Measurements from ENCODE around the gene MOB3B.
"Not testable (repeated sequence)": the region's sequence is repeated elsewhere in the genome, so short reads cannot be mapped to it uniquely, and the experiment has no call there.

The MOB3B gene

DNA sequence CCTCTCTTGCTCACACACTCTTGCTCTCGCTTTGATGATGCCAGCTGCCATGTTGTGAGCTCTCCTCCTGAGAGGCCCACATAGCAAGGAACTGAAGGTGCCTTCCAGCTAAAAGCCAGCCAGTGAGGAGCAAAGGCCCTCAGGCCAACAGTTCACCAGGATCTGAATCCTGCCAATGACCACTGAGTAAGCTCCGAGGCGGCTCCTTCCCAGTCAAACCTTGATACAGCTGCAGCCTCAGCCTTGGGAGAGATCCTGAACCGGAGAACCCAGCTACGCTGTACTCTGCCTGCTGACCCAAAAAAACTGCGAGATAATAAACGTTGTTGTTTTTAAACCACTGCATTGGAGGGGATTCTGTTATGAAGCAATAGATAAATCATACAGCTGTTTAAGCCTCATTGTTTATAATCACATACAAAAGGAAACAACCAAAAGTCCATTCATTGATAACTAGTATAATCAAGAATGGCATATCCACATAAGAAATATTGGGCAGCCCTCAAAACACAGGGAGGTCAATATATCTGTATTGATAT lies 54.5 kb downstream of the MOB3B start:
- DNase-seq (ENCODE audit: low read depth in 2 of 2) = no peak

DNA sequence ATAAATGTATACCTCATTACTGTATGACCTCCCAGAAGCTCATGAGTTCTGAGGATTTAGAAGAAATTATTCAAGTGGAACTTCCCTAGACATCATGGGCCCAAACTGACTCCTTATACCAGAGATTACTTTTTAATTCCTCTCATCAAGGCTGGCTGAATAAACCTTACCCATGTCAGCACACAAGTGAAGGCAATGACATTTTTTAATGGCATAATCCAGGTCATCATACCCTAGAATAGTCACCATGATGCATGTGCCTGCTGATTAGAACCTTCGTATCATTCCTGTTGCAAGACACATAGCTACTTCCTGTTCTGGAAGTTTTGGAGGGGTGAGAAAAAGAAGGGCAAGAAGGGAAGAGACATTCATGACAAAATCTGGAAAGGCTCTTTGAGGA lies 55.3 kb downstream of the MOB3B start:
- DNase-seq (ENCODE audit: low read depth in 2 of 2) = no peak

DNA sequence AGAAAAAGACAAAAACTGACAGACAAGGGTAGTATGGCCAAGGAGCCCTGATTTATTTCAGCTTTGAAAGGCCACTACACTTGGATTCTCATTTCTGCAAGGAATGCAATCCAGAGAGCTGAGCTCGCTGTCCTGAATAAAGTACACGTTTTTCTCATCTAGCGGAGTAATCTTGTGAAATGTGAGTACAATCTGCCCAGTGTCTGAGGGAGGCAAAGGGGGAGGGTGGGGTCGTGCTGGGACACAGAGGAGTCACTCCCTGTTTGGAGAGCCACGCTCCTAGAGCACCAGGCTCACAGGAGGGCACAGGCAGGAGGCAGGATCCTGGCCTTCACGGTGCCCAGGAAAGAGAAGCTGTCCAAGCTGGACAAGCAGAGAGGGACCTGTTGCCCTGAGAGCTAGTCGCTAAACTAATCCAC lies 56.5 kb downstream of the MOB3B start:
- DNase-seq (ENCODE audit: low read depth in 2 of 2) = no peak

DNA sequence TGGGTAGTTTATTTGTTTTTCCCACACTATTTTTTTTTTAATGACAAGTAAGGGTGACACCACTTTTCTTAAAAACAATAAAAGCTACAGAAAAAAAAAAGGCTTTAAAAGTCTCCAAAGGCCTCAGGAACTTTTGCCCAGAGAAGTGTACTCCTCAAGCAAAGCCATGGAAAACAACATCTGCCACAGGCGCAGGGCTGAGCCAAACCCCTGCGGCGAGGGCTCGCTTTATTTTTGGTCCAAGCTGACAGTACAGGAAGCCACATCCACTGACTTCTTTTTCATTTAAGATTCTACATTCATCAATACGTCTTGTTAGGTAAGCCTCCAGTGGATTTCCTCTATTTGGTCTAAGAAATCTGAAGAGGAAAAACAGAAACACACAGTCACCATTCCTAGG lies 57.4 kb downstream of the MOB3B start:
- no peak for DNase-seq (ENCODE audit: low read depth in 2 of 2)

DNA sequence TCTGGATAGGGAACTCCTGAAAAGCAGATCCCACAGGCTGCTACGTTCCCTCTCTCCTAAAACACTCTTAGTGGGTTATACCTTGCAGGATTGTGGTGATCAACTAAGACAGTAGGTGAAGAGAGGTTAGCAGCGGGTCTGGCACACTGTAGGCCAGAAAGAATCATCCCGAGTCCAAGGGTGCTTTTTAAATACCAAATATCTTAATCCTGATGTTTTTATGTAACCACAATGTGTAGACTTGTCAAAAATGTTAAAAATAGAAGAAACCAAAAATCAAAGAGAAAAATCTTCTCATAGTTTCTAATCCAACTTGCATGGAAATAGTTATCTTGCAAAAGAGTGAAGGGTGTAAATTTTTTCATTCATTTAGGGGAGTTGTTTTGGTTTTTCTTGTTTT lies 57.8 kb downstream of the MOB3B start:
- no peak for DNase-seq (ENCODE audit: low read depth in 2 of 2)

DNA sequence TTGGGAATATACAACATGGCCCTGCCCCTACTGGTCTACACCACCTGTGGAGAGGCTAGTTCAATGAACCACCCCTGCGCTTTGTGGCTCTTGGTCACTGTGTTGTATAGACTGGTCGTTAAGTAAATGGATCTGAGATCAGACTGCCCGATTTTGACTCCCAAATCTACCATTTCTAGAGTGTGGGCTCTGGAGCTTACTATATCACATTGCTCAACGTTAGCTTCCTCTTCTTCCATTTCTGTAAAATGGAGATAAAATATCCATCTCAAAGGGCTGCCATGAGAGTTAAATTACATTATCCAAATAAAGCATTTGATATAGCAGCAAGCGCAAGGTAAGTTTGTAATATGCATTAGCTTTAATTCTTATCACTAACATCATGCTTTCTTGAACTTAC lies 58.2 kb downstream of the MOB3B start:
- DNase-seq (ENCODE audit: low read depth in 2 of 2) = no peak

DNA sequence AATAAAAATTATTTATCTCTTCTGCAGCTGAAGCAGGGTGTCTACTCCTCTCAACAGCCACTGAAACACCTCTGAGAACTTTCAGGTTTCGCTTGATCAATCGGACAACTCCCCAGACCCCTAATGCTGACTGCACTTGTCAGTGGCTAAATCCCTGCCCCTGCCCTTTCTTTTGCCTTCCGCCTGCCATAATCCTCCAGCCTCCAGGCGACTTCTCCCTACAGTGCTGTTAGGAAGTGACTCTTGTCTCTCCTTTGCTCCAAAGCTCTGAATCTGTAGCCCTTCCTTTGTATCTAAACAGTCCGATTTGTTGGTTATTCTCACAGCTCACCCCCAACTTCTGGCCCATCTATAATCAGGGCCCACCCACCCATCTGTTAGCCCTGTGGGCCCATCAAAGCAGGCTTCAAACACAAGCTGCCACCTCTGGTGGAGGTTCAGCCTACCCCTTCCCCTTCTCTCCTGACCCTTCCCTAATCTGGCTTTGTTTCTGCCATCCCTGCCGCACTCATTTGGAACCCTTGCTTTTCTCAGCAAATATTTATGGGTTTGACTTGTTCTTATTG lies 59.2 kb downstream of the MOB3B start:
- no peak for DNase-seq (ENCODE audit: low read depth in 2 of 2)

DNA sequence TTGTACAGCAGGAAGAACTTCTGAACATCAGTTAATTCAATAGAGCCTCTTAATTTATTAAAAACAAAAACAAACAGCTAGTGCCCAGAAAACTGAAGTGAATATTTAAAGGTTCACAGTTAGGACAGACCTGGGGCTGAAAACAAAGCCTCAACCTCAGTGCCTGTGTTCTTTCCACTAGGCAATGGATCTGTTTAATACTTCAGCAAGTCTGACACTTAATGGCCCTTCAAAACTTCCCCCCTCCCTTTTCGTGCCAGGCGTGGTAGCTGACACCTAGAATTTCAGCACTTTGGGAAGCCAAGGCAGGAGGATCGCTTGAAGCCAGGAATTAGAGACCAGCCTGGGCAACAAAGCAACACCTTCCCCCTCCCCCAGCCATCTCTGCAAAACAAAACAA lies 60.1 kb downstream of the MOB3B start:
- DNase-seq (ENCODE audit: low read depth in 2 of 2) = no peak

DNA sequence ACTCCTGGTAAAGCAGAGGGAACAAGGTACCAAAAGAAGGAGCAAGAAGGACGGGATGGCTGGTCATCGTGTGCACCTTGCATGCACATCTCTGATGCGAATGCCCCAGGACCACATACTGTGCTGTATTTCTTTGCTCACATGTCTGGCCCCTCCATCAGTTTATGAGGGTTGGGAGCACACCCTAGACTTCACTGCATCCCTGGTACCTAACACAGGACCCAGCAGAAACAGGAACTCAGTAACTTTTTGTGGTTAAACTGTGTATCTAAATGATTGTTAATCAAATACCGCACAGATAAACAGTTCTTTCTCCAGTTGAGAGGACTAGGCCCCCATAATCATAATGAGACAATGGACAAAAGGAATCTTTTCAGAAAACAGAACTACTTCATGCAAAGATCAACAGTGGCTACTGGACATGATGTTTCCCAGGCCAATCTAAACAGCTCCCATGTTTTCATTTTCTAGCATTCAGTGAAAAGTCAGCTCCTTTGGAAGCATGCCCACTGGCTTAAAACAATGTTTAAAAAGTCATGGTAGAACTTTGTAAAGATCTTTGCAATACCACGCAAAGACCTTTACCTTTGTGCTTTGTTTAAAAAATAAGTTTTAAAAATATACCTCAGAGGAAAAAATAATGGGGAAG lies 61.0 kb downstream of the MOB3B start:
- no peak for DNase-seq (ENCODE audit: low read depth in 2 of 2)

DNA sequence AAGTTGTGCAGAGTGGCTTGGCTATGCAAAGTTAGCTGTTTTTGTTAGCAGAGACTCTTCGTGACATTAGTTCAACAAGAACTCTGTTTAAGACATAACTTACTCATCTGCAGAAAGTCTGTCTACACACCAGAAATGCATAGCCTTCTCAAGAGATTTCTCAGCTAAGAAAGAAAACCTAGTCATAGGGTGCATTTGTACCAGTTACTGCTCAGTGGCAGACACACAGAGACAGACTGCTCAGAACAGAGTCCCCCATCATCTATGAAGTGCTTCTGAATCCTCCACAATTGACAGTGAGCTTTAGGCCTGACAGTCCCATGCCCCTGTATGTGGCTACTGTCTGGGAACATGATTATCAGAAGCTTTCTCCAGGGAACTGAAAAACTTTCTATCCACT lies 61.6 kb downstream of the MOB3B start:
- DNase-seq (ENCODE audit: low read depth in 2 of 2) = no peak

DNA sequence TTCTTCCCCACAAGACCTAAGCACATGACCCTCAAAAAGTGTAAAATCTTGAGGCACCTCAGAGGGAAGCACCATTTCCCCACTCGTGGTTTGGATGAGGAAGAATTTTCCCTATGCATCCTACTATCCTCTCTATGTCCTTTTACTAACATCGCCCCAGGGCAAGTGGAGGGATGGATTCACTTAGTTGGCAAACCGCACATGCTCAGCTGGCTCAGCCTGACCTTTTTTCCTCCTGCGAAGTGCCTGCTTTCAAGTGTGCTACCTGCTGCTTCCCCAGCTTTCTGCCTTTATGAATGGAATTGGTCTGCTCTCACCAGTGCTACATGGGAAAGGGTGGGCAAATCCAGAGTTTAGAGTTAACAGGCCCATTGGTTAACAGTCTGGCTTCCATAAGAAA lies 62.1 kb downstream of the MOB3B start:
- DNase-seq (ENCODE audit: low read depth in 2 of 2) = no peak

DNA sequence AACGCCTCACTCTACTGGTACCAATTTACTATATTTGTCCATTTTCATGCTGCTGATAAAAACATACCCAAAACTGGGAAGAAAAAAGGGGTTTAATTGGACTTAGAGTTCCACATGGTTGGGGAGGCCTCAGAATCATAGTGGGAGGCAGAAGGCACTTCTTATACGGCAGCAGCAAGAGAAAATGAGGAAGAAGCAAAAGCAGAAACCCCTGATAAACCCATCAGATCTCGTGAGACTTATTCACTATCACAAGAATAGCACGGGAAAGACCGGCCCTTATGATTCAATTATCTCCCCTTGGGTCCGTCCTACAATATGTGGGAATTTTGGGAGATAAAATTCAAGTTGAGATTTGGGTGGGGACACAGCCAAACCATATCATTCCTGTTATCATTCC lies 63.1 kb downstream of the MOB3B start:
- DNase-seq (ENCODE audit: low read depth in 2 of 2) = not testable (repeated sequence)

DNA sequence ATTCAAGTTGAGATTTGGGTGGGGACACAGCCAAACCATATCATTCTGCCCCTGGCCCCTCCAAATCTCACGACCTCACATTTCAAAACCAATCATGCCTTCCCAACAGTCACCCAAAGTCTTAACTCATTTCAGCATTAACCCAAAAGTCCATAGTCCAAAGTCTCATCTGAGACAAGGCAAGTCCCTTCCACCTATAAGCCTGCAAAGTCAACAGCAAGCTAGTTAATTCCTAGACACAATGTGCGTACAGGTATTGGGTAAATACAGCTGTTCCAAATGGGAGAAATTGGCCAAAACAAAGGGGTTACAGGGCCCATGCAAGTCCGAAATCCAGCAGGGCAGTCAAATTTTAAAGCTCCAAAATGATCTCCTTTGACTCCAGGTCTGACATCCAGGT lies 64.7 kb downstream of the MOB3B start:
- DNase-seq (ENCODE audit: low read depth in 2 of 2) = not testable (repeated sequence)

DNA sequence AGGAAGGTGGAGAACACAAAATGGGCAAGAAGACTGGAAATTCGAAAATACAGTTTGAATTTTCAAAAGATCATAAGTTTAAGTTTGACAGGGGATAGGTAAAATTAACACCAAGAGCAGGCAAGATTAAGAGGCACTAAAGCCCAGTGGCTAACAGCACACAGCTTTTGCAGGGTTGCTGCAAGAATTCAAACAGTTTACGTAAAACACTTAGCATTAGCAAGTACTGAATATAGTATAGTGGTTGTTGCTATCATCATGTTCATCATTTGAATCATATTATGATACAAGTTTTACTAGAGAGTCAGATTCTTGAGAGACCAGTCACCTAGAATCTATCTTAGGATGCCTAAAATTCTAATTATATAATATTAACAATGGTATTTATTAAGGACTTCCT lies 66.8 kb downstream of the MOB3B start:
- DNase-seq (ENCODE audit: low read depth in 2 of 2) = no peak

DNA sequence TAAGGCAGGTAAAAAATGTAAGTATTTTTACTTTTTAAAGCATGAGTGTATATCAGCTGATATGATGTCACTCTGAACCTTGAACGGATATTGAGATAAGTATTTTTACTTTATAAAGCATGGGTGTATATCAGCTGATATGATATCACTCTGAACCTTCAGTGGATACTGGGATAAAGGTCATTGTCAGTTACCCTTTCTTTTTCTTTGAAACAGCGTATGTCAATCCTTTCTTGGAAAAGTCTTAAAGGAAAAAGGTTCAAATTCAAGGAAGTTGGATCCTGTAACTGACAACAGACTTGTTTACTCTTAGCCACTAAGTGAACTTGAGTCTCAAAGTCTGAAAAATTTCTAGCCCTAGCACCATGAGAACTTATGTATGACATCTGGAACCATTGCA lies 67.2 kb downstream of the MOB3B start:
- DNase-seq (ENCODE audit: low read depth in 2 of 2) = no peak

DNA sequence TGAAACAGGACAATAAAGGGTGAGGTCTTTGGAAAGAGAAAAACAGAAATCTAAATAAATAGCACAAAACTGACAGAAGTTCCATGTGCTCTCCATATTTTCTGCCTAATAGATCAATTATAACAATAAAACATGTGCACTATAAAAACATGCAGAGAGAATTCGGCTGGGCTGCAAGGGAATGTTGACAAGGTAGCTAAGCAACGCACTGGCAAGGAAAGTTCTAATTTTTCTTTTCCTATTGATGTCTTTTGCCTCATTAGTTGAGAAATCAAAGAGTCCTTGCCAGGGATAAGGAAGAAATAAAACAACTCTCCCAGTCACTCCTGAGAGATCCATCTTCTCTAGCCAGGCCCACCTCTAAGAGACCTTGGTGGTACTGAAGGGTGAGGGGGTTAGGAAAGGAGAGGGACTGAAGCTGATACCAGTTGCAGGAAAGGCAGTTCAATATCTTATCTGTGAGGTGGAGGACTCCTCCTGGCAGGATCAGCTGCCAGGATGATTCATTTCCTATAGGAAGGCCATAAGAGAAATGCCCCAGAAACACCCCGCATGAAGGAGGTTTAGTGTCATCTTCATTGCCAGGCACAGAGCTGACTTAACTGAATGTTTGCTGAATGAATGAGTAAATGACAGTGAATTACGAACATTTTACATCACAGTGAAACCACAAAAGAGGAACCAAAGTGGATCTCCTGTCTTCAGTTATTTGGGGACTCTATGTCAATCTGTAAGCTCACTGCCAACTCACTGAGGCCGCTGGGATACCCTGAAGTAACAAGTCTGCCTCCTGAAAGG lies 69.2 kb downstream of the MOB3B start:
- DNase-seq (ENCODE audit: low read depth in 2 of 2) = no peak

DNA sequence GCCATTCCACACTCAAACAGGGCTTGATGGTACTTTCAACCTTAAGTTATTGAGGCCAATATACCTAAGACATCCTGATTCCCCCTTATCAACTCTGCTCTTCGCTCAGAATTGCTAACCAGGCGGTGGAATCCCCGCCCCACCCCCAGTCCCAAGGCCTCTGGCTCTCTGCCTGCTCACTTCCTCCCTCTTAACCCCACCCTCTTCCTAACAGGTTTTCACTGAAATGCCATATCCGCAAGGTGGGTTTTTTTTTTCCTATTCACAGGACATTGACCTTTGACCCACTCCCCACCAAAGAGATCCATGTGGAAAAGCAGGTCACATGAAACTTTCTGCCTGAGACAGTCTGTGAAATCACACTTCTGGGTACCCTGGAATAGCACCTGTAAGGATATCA lies 72.2 kb downstream of the MOB3B start:
- no peak for DNase-seq (ENCODE audit: low read depth in 2 of 2)

DNA sequence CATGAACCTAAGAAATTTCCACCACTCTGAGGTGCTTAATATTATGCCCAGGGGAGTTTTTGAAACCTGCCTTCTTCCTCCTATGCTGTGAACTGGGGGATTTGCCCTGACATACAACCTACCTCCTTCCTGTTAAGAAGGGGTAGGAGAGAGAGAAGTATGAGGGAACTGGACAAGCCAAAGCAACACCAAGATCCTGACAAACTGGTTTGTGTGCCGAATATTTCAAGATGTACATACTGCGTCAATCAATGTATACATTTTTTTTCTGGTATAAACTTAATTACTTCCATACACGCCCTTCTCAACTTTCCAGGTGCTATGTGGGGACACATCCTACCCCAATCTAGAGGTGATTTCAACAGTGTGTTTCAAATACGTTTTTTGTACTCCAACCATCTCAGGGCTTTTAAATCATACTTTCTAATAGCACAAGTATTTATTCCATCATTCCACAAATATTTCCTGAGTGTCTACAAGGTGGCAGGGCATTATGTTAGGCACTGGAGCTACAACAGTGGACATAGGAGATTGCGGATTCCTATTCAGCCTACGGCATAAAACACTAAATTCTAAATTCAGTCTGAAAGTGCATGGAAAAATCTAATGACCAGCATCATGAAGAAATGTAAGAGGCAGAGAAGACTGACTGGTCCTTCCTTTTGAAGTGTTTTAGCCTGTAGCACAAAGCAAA lies 75.6 kb downstream of the MOB3B start:
- no peak for DNase-seq (ENCODE audit: low read depth in 2 of 2)

DNA sequence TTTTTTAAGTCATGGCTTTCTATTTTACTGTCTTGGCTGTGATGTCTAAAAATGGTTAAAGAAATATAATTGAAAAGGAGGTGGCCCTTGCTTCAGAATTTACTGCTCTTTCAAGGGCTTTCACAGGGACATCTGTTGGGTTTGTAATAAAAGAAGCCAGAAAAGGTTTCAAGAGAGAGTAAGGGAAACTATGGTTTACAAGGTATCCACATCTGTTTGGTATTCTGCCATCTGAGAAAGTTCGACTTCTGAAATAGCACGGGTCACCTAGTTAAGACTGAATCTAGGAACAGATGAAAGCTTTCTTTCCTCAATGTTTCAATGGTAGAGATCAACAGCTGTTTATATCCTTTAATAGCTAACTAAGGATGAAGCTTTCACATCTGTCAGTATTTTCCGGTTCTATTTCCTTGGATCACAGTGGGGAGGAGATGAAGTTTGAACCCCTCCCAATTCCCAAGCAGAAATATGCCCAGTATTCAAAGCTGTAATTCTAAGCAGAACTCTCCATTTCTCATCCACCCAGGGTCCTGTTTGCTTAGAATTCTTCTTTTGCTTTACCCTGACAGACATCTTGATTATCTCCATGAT lies 78.3 kb downstream of the MOB3B start:
- no peak for DNase-seq (ENCODE audit: low read depth in 2 of 2)

DNA sequence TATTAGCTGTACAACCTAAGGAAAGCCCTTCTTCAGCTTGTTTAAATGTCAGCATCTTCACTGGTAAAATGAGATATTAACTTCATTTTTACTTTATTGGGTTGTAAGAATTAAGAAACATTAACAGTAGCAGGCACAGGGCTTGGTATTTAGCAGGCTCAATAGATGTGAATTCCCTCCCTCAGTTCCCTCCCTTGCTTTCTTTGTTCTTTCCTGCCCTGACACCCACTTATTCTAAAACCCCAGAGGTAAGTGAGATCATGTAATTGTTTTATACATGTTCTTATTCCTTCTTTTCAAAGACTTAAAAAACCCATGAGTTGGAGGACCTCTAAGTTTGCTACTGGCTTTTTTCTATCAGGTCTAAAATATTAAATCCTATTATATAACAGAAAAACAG lies 78.9 kb downstream of the MOB3B start:
- no peak for DNase-seq (ENCODE audit: low read depth in 2 of 2)

DNA sequence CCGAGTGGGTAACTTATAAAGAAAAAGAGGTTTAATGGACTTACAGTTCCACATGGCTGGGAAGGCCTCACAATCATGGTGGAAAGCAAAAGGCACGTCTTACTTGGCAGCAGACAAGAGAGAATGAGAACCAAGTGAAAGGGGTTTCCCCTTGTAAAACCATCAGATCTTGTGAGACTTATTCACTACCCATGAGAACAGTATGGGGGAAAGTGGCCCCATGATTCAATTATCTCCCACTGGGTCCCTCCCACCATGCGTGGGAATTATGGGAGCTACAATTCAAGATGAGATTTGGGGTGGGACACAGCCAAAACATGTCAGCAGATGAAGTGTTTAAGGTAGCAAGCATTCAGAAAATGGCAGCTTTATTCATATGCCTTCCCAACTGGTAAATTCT lies 81.3 kb downstream of the MOB3B start:
- DNase-seq (ENCODE audit: low read depth in 2 of 2) = not testable (repeated sequence)
